ENCODE results near the gene PTPRN2.

GRCh38 chr7:158472596-158472995, 115.0 kb downstream of the PTPRN2 start:
- TF ChIP-seq, protein P1, sequence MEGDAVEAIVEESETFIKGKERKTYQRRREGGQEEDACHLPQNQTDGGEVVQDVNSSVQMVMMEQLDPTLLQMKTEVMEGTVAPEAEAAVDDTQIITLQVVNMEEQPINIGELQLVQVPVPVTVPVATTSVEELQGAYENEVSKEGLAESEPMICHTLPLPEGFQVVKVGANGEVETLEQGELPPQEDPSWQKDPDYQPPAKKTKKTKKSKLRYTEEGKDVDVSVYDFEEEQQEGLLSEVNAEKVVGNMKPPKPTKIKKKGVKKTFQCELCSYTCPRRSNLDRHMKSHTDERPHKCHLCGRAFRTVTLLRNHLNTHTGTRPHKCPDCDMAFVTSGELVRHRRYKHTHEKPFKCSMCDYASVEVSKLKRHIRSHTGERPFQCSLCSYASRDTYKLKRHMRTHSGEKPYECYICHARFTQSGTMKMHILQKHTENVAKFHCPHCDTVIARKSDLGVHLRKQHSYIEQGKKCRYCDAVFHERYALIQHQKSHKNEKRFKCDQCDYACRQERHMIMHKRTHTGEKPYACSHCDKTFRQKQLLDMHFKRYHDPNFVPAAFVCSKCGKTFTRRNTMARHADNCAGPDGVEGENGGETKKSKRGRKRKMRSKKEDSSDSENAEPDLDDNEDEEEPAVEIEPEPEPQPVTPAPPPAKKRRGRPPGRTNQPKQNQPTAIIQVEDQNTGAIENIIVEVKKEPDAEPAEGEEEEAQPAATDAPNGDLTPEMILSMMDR (conservative IDR thresholded peaks at IDR 0.05; ENCODE audit: low read length) = no peak
- no peak for TF ChIP-seq EZH2phosphoT487 (IDR thresholded peaks at IDR 0.05; ENCODE audit: borderline replicate concordance, low read depth, low read length)

Measured in OCI-LY7 (cell line).